ENCODE measurements around the gene ADK. TPM values are rescaled to one million over a fixed set of nuclear protein-coding genes. Genes with fewer than 3 reads are reported as not detected.

ADK gene
- total RNA-seq, 1 donor from 2014 or later, result 40.2 TPM

DNA sequence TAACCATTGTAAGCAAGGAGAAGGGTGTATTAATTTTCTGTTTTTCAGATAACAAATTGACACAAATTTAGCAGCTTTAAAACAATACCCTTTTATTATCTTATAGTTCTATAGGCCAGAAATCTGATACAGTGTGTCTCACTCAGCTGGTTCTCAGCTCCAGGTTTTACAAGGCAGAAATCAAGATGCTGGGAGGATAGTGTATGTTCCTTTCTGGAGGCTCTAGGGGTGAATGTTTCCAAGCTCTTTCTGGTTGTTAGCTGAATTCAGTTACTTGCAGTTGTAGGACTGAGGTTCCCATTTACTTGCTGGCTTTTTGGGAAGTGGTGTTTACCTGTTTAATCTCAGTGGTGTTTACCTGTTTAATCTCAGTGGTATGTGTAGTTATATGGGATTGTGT, 125.4 kb downstream of the ADK start:
- Histone ChIP-seq H3K4me1 (no peaks in the 10 kb centered on the region), H3K4me3 (no peak overlapping the region), H3K9me3 (no peaks in the 10 kb centered on the region), H3K36me3 (no peaks in the 10 kb centered on the region), H3K27ac (no peak overlapping the region), H3K27me3 (ENCODE audit: low read depth) (no peaks in the 10 kb centered on the region)
- DNase-seq (no peak), ATAC-seq (no peak)
- intact Hi-C loops (cut with DNase I), result no loop called here
- TF ChIP-seq, protein P1, sequence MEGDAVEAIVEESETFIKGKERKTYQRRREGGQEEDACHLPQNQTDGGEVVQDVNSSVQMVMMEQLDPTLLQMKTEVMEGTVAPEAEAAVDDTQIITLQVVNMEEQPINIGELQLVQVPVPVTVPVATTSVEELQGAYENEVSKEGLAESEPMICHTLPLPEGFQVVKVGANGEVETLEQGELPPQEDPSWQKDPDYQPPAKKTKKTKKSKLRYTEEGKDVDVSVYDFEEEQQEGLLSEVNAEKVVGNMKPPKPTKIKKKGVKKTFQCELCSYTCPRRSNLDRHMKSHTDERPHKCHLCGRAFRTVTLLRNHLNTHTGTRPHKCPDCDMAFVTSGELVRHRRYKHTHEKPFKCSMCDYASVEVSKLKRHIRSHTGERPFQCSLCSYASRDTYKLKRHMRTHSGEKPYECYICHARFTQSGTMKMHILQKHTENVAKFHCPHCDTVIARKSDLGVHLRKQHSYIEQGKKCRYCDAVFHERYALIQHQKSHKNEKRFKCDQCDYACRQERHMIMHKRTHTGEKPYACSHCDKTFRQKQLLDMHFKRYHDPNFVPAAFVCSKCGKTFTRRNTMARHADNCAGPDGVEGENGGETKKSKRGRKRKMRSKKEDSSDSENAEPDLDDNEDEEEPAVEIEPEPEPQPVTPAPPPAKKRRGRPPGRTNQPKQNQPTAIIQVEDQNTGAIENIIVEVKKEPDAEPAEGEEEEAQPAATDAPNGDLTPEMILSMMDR (IDR thresholded peaks at IDR 0.05), result no peak

DNA sequence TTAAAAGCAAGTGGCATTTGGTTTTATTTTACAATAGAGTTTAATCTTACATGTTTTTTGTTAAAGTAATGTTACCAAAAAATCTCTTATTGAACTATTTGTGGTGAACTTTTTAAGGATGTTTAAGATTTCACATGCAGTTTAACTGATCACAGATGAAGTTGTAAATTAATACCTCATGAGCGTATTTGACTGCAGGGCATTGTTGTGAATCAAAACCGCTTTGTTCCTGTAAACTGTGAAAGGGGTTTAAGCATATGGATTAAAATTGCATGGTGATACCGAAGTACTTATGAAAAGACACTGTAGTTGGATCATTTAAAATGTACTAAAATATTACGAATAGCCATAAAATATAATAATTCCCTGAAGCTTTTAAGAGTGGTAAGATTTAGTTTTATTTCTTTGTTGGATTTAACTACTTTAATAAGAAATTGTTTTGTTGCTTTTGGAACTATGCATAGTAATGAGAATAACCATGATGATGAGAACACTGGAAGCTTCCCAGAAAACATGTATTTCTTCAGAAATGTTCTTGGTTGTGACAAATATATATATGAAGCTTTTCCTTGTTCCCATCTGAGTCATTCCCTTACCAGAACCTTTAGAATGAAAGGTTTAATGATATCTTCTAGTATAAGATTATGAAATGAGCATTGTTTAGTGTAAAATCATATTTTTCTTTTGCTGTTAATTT, 131.3 kb downstream of the ADK start:
- intact Hi-C loops (cut with DNase I), result no loop called here

DNA sequence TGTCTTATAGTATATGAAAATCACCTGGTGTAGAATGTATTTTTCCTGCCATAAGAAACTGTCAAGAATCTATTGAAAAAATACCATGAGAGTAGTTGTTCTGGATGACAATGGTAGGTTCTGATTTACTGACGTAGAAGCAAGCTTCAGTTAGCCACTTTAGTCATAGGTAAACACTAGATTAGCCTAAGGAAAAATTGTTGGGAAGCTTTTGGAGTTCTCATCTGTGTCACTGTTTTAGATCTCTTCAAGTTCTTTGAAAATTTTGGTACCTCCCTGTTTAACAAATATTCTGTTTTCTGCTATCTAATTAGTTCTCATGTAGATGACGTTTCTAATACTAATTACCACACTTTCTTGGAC, 131.8 kb downstream of the ADK start:
- no peaks in the 10 kb centered on the region for H3K36me3 ChIP-seq
- H3K27me3 ChIP-seq (ENCODE audit: low read depth), result no peaks in the 10 kb centered on the region
- no peak overlapping the region for H3K27ac ChIP-seq
- DNase-seq (no peak), ATAC-seq (peak in 1 of 2 donors; percentile 36)
- H3K4me3 ChIP-seq, result no peak overlapping the region
- intact Hi-C loops (cut with DNase I), result no loop called here
- TF ChIP-seq, protein P1 (IDR thresholded peaks at IDR 0.05), result no peak
- H3K9me3 ChIP-seq, result peaks cover 4% of the 10 kb centered on the region
- H3K4me1 ChIP-seq, result no peaks in the 10 kb centered on the region

More for the DNA sequence above, 131.3 kb downstream of the ADK start:
- Histone ChIP-seq H3K4me3 (no peak overlapping the region), H3K27me3 (ENCODE audit: low read depth) (no peaks in the 10 kb centered on the region), H3K36me3 (no peaks in the 10 kb centered on the region), H3K27ac (no peak overlapping the region), H3K9me3 (peaks cover 4% of the 10 kb centered on the region), H3K4me1 (no peaks in the 10 kb centered on the region)
- TF ChIP-seq, protein P1 (IDR thresholded peaks at IDR 0.05), result no peak
- DNase-seq (no peak), ATAC-seq (no peak)

DNA sequence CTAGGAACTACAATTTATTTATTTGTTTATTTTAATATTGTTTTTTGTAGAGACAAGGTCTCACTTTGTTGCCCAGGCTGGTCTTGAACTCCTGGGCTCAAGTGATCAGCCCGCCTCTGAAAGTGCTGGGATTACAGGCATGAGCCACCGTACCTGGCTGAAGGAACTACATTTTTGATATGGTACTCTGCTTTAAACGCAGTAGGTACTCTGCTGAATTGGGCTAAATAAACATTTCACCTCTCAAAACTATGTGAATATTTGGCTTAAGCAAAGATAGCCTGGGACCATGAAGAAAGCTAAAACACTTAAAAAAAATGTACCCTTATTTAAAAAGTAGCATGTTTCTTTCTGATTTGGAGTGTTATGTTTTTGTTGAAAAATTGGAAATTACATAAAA, 138.2 kb downstream of the ADK start:
- peak in 1 of 2 donors; percentile 77 for ATAC-seq

DNA sequence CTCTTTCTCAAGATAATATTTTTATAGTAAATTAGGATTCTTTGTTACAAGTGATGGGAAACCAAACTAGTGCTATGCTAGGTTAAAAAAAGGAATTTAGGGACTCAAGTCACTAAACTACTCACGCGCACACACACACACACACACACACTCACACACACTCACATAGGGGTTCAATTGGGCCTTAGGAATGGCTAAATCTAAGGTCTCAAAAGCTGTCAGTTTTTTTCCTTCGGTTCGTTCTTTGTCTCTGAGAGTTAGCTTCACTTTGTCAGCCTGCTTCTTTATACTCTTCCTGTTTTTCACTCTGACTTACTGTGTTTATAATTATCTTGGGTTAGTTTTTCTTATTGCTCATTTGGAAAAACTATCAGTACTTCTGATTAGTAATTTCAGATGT, 138.9 kb downstream of the ADK start:
- H3K27ac ChIP-seq, result peak overlapping the region; percentile 14
- DNase-seq, result no peak
- intact Hi-C loops (cut with DNase I), result no loop called here

More for the DNA sequence above, 138.2 kb downstream of the ADK start:
- Histone ChIP-seq H3K9me3 (peaks cover 4% of the 10 kb centered on the region), H3K27ac (no peak overlapping the region), H3K36me3 (no peaks in the 10 kb centered on the region), H3K27me3 (ENCODE audit: low read depth) (no peaks in the 10 kb centered on the region), H3K4me3 (no peak overlapping the region), H3K4me1 (peaks cover 10% of the 10 kb centered on the region)
- DNase-seq, result no peak
- TF ChIP-seq, protein P1 (IDR thresholded peaks at IDR 0.05), result no peak
- intact Hi-C loops (cut with DNase I), result no loop called here

More for the DNA sequence above, 138.9 kb downstream of the ADK start:
- H3K36me3 ChIP-seq, result no peaks in the 10 kb centered on the region
- no peak overlapping the region for H3K4me3 ChIP-seq
- TF ChIP-seq, protein P1 (IDR thresholded peaks at IDR 0.05), result no peak
- no peaks in the 10 kb centered on the region for H3K27me3 ChIP-seq (ENCODE audit: low read depth)
- H3K9me3 ChIP-seq, result no peaks in the 10 kb centered on the region
- peak in 1 of 2 donors; percentile 12 for ATAC-seq
- H3K4me1 ChIP-seq, result peaks cover 10% of the 10 kb centered on the region
